ENCODE data around the gene MACIR. TPM values are rescaled to one million over a fixed set of nuclear protein-coding genes. Genes with fewer than 3 reads are reported as not detected.

The MACIR gene
- total RNA-seq, 2 experiments from 2014 or later, result 1.3 to 1.6 TPM

- ChIA-PET POLR2A (no interaction called here), CTCF (no interaction called here)
- no peak overlapping the region for H3K27ac Mint-ChIP-seq
- H3K36me3 ChIP-seq (ENCODE audit: insufficient read depth, low read length), result no peaks in the 10 kb centered on the region
- no peaks in the 10 kb centered on the region for H3K36me3 Mint-ChIP-seq (ENCODE audit: low read depth)
- H3K27ac ChIP-seq (ENCODE audit: low read depth in 1 of 2, low read length in 2 of 2), result no peak overlapping the region
- H3K27me3 ChIP-seq (ENCODE audit: control insufficient read depth in 1 of 2, insufficient read depth in 2 of 2, low read length in 2 of 2), result no peaks in the 10 kb centered on the region
- no peaks in the 10 kb centered on the region for H3K27me3 Mint-ChIP-seq
- H3K4me3 ChIP-seq (ENCODE audit: low read length), result no peak overlapping the region
- H3K9me3 Mint-ChIP-seq, result no peaks in the 10 kb centered on the region
- no peak for ATAC-seq (ENCODE audit: poor library complexity)
- H3K4me1 Mint-ChIP-seq (ENCODE audit: low read depth), result no peaks in the 10 kb centered on the region
- no peak for DNase-seq
- no peaks in the 10 kb centered on the region for H3K4me1 ChIP-seq (ENCODE audit: insufficient read depth, low read length)
- no peak for TF ChIP-seq CTCF (IDR thresholded peaks at IDR 0.05)
- intact Hi-C loops (cut with DNase I, micrococcal nuclease), result no loop called here
- no peak overlapping the region for H3K4me3 Mint-ChIP-seq
- H3K9me3 ChIP-seq (ENCODE audit: control insufficient read depth in 1 of 2, insufficient read depth in 1 of 2, low read length in 2 of 2), result no peaks in the 10 kb centered on the region
Observed at GRCh38 chr5:103293719-103294118, 35.2 kb downstream of the MACIR start.

DNA sequence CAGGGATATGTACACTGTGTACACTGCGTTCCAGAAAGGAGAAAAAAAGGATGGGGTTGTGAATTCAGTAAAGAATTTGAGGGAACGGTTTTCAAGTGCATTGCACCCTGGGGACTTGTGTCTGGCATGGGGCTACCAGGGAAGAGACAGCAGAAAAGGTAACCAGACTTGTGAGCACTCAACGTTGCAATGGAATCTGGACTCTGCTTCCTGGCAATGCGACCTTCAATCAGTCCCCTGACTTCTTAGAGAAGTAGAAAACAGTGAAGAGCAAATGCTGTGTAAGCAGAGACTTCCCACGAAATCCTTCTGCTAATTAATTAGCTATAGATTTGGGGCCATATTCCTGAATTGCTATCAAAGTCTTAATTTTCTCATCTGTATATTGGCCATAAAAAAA, 36.3 kb downstream of the MACIR start:
- Histone ChIP-seq H3K27me3 (ENCODE audit: control insufficient read depth in 1 of 2, insufficient read depth in 2 of 2, low read length in 2 of 2) (no peaks in the 10 kb centered on the region), H3K4me1 (ENCODE audit: insufficient read depth, low read length) (no peaks in the 10 kb centered on the region), H3K9me3 (ENCODE audit: control insufficient read depth in 1 of 2, insufficient read depth in 1 of 2, low read length in 2 of 2) (no peaks in the 10 kb centered on the region), H3K36me3 (ENCODE audit: insufficient read depth, low read length) (no peaks in the 10 kb centered on the region), H3K4me3 (ENCODE audit: low read length) (no peak overlapping the region), H3K27ac (ENCODE audit: low read depth in 1 of 2, low read length in 2 of 2) (no peak overlapping the region)
- no peak for DNase-seq
- ChIA-PET POLR2A (no interaction called here), CTCF (no interaction called here)
- Mint-ChIP-seq H3K36me3 (ENCODE audit: low read depth) (no peaks in the 10 kb centered on the region), H3K27me3 (no peaks in the 10 kb centered on the region), H3K27ac (no peak overlapping the region), H3K4me1 (ENCODE audit: low read depth) (no peaks in the 10 kb centered on the region), H3K9me3 (no peaks in the 10 kb centered on the region), H3K4me3 (no peak overlapping the region)
- ATAC-seq (ENCODE audit: poor library complexity), result no peak
- intact Hi-C loops (cut with DNase I, micrococcal nuclease), result no loop called here
- no peak for TF ChIP-seq CTCF (IDR thresholded peaks at IDR 0.05)

- CTCF ChIA-PET, result no interaction called here
- Mint-ChIP-seq H3K27ac (no peak overlapping the region), H3K4me3 (no peak overlapping the region), H3K4me1 (ENCODE audit: low read depth) (no peaks in the 10 kb centered on the region), H3K9me3 (no peaks in the 10 kb centered on the region), H3K36me3 (ENCODE audit: low read depth) (no peaks in the 10 kb centered on the region), H3K27me3 (peaks cover 5% of the 10 kb centered on the region)
- Histone ChIP-seq H3K27ac (ENCODE audit: low read depth in 1 of 2, low read length in 2 of 2) (no peak overlapping the region), H3K9me3 (ENCODE audit: control insufficient read depth in 1 of 2, insufficient read depth in 1 of 2, low read length in 2 of 2) (no peaks in the 10 kb centered on the region), H3K36me3 (ENCODE audit: insufficient read depth, low read length) (no peaks in the 10 kb centered on the region), H3K27me3 (ENCODE audit: control insufficient read depth in 1 of 2, insufficient read depth in 2 of 2, low read length in 2 of 2) (no peaks in the 10 kb centered on the region), H3K4me3 (ENCODE audit: low read length) (no peak overlapping the region), H3K4me1 (ENCODE audit: insufficient read depth, low read length) (no peaks in the 10 kb centered on the region)
- DNase-seq, result no peak
- POLR2A ChIA-PET, result no interaction called here
- TF ChIP-seq CTCF (IDR thresholded peaks at IDR 0.05), result no peak
- intact Hi-C loops (cut with DNase I, micrococcal nuclease), result no loop called here
- no peak for ATAC-seq (ENCODE audit: poor library complexity)
Observed at GRCh38 chr5:103295424-103295823, 36.9 kb downstream of the MACIR start.
